ENCODE measurements around the gene WBP2. TPM values are rescaled to one million over a fixed set of nuclear protein-coding genes. Genes with fewer than 3 reads are reported as not detected.

The WBP2 gene
- total and polyA plus RNA-seq, 2 of the 13 experiments (the other 11 are each of a cell fraction or from before 2014, with no cell fraction given): 29.2 to 29.5 TPM

DNA sequence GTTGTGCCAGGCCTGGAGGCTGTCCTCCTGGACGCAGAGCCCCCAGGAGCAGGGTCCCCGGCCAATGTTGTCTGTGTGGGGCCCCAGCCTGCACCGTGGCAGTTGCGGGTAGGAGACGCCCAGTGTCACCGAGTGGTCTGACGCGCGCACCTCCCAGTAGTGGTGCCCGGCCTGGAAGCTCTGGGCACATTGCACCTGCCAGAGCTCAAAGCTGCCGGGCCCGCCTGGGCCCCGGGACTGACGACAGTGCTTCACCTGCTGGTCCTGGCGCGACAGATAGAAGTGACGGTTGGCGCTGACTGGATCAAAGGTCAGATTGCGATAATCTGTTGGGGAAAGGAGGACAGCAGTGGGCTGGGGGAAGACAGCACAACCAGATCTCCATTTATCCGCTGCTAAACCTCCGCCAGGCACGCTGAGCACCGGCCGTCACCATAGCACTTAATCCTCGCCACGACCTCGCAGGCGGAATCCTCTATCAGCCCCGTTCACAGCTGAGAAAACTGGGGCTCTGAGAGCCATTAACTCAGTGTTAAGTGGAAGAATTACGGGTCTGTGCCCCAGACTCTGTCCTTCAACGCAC is 36.0 kb upstream of the WBP2 start (continued):
- TF ChIP-seq, protein P1, sequence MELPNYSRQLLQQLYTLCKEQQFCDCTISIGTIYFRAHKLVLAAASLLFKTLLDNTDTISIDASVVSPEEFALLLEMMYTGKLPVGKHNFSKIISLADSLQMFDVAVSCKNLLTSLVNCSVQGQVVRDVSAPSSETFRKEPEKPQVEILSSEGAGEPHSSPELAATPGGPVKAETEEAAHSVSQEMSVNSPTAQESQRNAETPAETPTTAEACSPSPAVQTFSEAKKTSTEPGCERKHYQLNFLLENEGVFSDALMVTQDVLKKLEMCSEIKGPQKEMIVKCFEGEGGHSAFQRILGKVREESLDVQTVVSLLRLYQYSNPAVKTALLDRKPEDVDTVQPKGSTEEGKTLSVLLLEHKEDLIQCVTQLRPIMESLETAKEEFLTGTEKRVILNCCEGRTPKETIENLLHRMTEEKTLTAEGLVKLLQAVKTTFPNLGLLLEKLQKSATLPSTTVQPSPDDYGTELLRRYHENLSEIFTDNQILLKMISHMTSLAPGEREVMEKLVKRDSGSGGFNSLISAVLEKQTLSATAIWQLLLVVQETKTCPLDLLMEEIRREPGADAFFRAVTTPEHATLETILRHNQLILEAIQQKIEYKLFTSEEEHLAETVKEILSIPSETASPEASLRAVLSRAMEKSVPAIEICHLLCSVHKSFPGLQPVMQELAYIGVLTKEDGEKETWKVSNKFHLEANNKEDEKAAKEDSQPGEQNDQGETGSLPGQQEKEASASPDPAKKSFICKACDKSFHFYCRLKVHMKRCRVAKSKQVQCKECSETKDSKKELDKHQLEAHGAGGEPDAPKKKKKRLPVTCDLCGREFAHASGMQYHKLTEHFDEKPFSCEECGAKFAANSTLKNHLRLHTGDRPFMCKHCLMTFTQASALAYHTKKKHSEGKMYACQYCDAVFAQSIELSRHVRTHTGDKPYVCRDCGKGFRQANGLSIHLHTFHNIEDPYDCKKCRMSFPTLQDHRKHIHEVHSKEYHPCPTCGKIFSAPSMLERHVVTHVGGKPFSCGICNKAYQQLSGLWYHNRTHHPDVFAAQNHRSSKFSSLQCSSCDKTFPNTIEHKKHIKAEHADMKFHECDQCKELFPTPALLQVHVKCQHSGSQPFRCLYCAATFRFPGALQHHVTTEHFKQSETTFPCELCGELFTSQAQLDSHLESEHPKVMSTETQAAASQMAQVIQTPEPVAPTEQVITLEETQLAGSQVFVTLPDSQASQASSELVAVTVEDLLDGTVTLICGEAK (IDR thresholded peaks at IDR 0.05): no peak
- TF ChIP-seq, protein P1 (CRISPR knock-in tag; IDR thresholded peaks at IDR 0.05): no peak; the same call in 1 of the 2 replicates
- TF ChIP-seq HNF4A (CRISPR knock-in tag; IDR thresholded peaks at IDR 0.05) (peak; percentile 82), KLF6 (CRISPR knock-in tag; IDR thresholded peaks at IDR 0.05) (no peak), HOXA9 (CRISPR knock-in tag; IDR thresholded peaks at IDR 0.05; ENCODE audit: borderline replicate concordance) (no peak; the same call in 1 of the 2 replicates), KLF13 (CRISPR knock-in tag; IDR thresholded peaks at IDR 0.05) (peak; percentile 42; the same call in 1 of the 2 replicates)
- TF ChIP-seq, protein P2, sequence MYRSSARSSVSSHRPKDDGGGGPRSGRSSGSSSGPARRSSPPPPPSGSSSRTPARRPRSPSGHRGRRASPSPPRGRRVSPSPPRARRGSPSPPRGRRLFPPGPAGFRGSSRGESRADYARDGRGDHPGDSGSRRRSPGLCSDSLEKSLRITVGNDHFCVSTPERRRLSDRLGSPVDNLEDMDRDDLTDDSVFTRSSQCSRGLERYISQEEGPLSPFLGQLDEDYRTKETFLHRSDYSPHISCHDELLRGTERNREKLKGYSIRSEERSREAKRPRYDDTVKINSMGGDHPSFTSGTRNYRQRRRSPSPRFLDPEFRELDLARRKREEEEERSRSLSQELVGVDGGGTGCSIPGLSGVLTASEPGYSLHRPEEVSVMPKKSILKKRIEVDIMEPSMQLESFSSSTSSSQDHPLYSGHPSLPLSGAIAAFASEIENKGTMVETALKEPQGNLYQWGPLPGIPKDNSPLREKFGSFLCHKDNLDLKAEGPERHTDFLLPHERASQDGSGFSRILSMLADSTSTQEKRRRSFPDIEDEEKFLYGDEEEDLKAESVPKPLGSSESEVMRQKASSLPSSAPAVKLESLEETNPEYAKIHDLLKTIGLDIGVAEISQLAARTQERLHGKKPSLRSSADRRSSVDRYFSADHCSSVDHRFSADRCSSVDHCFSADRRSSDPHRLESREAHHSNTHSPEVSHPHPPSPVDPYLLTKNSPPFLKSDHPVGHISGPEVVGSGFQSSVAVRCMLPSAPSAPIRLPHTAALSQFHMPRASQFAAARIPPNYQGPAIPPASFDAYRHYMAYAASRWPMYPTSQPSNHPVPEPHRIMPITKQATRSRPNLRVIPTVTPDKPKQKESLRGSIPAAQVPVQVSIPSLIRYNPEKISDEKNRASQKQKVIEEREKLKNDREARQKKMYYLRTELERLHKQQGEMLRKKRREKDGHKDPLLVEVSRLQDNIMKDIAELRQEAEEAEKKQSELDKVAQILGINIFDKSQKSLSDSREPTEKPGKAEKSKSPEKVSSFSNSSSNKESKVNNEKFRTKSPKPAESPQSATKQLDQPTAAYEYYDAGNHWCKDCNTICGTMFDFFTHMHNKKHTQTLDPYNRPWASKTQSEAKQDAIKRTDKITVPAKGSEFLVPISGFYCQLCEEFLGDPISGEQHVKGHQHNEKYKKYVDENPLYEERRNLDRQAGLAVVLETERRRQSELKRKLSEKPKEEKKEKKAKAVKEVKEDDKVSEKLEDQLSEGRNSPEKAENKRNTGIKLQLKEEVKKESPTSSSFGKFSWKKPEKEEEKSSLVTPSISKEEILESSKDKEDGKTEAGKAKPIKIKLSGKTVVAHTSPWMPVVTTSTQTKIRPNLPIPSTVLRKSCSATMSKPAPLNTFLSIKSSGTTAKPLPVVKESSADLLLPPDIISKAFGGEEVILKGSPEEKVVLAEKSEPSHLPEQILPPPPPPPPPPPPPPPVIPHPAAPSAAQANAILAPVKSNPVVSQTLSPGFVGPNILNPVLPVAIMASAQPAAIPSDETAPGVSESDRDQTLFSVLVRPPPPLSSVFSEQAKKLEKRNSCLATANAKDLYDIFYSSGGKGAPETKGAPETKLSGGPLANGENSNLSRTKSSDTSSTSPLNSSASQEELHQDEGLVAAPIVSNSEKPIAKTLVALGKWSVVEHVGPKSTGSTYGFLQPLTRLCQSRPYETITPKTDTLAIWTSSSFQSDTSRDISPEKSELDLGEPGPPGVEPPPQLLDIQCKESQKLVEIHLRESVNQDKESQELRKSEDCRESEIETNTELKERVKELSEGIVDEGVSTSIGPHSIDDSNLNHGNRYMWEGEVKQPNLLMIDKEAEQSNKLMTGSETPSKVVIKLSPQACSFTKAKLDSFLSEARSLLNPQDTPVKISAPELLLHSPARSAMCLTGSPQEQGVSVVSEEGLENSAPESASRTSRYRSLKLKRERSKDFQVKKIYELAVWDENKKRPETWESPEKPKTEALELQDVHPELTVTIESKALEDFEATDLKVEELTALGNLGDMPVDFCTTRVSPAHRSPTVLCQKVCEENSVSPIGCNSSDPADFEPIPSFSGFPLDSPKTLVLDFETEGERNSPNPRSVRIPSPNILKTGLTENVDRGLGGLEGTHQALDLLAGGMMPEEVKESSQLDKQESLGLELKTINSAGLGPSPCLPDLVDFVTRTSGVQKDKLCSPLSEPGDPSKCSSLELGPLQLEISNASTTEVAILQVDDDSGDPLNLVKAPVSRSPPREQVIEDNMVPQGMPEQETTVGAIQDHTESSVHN (CRISPR knock-in tag; IDR thresholded peaks at IDR 0.05): no peak
- TF ChIP-seq, protein P3, sequence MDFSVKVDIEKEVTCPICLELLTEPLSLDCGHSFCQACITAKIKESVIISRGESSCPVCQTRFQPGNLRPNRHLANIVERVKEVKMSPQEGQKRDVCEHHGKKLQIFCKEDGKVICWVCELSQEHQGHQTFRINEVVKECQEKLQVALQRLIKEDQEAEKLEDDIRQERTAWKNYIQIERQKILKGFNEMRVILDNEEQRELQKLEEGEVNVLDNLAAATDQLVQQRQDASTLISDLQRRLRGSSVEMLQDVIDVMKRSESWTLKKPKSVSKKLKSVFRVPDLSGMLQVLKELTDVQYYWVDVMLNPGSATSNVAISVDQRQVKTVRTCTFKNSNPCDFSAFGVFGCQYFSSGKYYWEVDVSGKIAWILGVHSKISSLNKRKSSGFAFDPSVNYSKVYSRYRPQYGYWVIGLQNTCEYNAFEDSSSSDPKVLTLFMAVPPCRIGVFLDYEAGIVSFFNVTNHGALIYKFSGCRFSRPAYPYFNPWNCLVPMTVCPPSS (IDR thresholded peaks at IDR 0.05): no peak
- TF ChIP-seq, protein P4, sequence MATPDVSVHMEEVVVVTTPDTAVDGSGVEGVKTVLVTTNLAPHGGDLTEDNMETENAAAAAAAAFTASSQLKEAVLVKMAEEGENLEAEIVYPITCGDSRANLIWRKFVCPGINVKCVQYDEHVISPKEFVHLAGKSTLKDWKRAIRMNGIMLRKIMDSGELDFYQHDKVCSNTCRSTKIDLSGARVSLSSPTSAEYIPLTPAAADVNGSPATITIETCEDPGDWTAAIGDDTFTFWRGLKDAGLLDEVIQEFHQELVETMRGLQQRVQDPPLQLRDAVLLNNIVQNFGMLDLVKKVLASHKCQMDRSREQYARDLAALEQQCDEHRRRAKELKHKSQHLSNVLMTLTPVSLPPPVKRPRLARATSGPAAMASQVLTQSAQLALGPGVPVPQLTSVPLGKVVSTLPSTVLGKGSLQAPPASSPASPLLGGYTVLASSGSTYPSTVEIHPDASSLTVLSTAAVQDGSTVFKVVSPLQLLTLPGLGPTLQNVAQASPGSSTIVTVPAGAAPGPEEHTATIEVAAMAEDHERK (CRISPR knock-in tag; IDR thresholded peaks at IDR 0.05; ENCODE audit: low read depth): no peak

Data from HepG2 (cell line).